ENCODE measurements around the gene ACTL9.
"Not testable (repeated sequence)": the region's sequence is repeated elsewhere in the genome, so short reads cannot be mapped to it uniquely, and the experiment has no call there.

The ACTL9 gene, protein sequence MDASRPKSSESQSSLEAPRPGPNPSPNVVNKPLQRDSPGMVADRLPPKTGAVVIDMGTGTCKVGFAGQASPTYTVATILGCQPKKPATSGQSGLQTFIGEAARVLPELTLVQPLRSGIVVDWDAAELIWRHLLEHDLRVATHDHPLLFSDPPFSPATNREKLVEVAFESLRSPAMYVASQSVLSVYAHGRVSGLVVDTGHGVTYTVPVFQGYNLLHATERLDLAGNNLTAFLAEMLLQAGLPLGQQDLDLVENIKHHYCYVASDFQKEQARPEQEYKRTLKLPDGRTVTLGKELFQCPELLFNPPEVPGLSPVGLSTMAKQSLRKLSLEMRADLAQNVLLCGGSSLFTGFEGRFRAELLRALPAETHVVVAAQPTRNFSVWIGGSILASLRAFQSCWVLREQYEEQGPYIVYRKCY

DNA sequence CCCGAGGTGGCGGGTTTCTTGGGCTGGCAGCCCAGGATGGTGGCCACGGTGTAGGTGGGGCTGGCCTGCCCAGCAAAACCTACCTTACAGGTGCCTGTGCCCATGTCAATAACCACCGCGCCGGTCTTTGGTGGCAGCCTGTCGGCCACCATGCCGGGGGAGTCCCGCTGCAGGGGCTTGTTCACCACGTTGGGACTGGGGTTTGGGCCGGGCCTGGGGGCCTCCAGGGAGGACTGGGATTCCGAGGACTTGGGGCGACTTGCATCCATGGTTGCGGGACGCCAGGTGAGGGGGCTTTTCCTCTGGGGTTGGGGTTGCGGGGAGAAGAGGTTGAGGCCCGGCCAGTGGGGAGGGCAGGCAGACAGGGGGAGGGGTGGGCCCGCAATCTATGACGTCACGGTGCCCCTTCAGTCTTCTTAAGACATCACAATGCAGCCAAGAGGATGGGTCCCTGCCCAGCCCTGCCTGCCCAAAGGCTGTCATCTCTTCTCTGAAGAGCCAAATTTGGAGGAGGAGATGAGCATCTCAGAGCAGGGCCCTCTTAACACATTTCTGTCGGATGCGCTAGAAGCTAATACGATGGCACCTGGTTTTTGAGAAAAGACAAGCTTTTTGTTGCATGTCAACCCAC is at the start of gene ACTL9:
Gene ACTL9 (minus strand): TSS at position 363 of the 631 bp plus-strand sequence. CDS start 94 bp downstream, at position 269.
- H3K9me3 Mint-ChIP-seq: no peaks in the 10 kb centered on the region

DNA sequence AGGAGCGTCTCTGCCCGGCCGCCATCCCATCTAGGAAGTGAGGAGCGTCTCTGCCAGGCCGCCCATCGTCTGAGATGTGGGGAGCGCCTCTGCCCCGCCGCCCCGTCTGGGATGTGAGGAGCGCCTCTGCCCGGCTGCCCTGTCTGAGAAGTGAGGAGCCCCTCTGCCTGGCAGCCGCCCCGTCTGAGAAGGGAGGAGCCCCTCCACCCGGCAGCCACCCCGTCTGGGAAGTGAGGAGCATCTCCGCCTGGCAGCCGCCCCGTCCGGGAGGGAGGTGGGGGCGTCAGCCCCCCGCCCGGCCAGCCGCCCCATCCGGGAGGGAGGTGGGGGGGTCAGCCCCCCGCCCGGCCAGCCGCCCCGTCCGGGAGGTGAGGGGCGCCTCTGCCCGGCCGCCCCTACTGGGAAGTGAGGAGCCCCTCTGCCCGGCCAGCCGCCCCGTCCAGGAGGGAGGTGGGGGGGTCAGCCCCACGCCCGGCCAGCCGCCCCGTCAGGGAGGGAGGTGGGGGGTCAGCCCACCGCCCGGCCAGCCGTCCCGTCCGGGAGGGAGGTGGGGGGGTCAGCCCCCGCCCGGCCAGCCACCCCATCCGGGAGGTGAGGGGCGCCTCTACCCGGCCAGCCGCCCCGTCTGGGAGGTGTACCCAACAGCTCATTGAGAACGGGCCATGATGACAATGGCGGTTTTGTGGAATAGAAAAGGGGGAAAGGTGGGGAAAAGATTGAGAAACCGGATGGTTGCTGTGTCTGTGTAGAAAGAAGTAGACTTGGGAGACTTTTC is 40.9 kb upstream of the ACTL9 start:
- not testable (repeated sequence) for H3K27ac Mint-ChIP-seq; ATAC-seq; H3K36me3 Mint-ChIP-seq (ENCODE audit: low read depth); H3K27me3 Mint-ChIP-seq; H3K4me1 Mint-ChIP-seq; H3K4me3 Mint-ChIP-seq; H3K9me3 Mint-ChIP-seq; DNase-seq

More for the DNA sequence above, at the start of gene ACTL9:
- H3K27ac Mint-ChIP-seq: no peak within 1 kb of the TSS
- H3K4me1 Mint-ChIP-seq: peaks cover 34% of the 10 kb centered on the region
- DNase-seq: no peak
- H3K36me3 Mint-ChIP-seq (ENCODE audit: low read depth): no peaks in the 10 kb centered on the region
- peaks cover 13% of the 10 kb centered on the region for H3K27me3 Mint-ChIP-seq
- no peak for ATAC-seq
- H3K4me3 Mint-ChIP-seq: no peak within 1 kb of the TSS

DNA sequence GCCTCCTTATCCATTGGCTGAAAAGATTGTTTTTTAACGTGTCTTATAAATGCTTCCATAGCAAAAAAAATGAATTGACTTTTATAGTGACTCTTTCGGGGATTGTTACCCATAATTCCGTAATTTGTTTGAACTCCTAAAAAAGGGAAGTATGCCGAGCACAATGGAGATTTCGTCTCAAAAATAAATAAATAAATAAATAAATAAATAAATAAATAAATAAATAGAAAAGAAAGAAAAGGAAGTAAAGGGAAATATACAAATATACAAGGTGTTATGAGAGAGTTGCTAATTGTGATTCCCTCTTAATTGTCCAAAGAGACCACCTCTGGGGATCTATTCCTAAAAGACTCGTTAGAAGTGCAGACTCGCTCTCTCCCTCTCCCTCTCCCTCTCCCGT is 39.8 kb upstream of the ACTL9 start:
- Mint-ChIP-seq H3K27me3 (peaks cover under 1% of the 10 kb centered on the region), H3K9me3 (no peaks in the 10 kb centered on the region), H3K4me3 (no peak overlapping the region), H3K4me1 (no peaks in the 10 kb centered on the region), H3K36me3 (ENCODE audit: low read depth) (no peaks in the 10 kb centered on the region), H3K27ac (no peak overlapping the region)
- no peak for DNase-seq
- ATAC-seq: no peak

DNA sequence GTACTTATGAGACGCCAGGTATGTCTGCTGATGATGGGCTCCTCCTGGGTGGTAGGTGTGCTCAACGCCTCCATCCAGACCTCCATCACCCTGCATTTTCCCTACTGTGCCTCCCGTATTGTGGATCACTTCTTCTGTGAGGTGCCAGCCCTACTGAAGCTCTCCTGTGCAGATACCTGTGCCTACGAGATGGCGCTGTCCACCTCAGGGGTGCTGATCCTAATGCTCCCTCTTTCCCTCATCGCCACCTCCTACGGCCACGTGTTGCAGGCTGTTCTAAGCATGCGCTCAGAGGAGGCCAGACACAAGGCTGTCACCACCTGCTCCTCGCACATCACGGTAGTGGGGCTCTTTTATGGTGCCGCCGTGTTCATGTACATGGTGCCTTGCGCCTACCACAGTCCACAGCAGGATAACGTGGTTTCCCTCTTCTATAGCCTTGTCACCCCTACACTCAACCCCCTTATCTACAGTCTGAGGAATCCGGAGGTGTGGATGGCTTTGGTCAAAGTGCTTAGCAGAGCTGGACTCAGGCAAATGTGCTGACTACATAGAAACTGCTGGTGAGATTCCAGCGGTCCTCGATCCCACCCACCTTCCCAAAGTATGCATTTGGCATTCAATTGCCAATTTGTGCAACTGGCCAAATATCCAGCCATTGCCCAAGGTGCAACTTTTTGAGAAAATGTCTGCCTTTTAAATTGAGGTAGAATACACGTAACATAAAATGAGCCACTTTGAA is 33.0 kb upstream of the ACTL9 start:
- Mint-ChIP-seq H3K4me1 (no peaks in the 10 kb centered on the region), H3K9me3 (no peaks in the 10 kb centered on the region), H3K27me3 (peaks cover 1% of the 10 kb centered on the region), H3K4me3 (no peak overlapping the region), H3K36me3 (ENCODE audit: low read depth) (no peaks in the 10 kb centered on the region), H3K27ac (no peak overlapping the region)
- DNase-seq (peak; percentile 3), ATAC-seq (no peak)

DNA sequence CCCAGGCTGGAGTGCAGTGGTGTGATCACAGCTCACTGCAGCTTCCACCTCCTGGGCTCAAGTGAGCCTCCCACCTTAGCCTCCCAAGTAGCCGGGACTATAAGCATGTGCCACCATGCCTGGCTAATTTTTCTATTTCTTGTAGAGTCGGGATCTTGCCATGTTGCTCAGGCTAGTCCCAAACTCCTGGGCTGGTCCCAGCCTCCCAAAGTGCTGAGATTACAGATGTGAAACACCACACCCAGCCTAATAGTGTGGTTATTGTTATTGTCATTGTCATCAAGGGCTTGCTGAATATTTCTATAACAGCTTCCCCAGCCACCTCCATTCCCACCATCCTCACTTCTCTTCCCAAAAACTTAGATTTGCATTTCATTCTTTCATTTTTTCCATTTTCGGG is 25.7 kb upstream of the ACTL9 start:
- Mint-ChIP-seq H3K4me3 (no peak overlapping the region), H3K4me1 (no peaks in the 10 kb centered on the region), H3K9me3 (peaks cover 4% of the 10 kb centered on the region), H3K27ac (no peak overlapping the region), H3K36me3 (ENCODE audit: low read depth) (no peaks in the 10 kb centered on the region), H3K27me3 (peaks cover 10% of the 10 kb centered on the region)
- DNase-seq: no peak
- ATAC-seq: no peak

DNA sequence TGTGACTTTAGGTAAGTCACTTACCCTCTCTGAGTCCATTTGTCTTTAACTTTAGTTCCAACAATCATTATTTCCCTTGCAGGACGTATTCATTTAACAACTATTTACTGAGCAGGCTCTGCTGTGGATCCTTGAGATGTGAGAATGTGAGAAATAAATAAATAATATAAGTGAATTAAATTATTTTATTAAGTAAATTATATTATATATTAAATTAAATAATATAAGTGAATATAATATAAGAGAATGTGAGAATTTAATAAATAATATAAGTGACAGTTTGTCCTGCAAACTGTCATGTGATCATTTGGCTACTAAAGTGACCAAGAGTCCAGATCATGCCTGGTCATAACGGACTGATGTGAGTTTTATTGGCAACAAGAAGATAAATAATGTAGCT is 23.4 kb upstream of the ACTL9 start:
- Mint-ChIP-seq H3K4me3 (no peak overlapping the region), H3K27ac (no peak overlapping the region), H3K9me3 (peaks cover 8% of the 10 kb centered on the region), H3K36me3 (ENCODE audit: low read depth) (peaks cover 2% of the 10 kb centered on the region), H3K4me1 (no peaks in the 10 kb centered on the region), H3K27me3 (peaks cover 13% of the 10 kb centered on the region)
- DNase-seq (no peak), ATAC-seq (no peak)

DNA sequence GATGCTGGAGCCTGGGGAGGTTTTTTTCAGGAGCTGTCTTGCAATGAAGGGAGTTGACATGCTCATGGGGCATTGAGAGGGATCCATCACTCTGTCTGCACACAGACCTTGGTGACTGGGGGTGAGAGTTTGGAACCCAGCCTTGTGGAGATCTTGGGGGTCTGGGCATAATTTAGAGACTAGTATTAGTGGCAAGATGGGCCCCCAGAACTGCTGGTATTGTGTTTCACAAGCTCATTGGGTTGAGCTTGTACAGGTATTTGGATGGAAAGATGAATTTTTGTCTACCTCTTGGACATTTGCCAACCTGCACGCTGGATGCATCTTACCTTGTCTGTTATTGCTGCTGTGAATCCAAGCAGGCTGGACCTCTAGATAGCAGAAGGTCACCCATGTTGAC is 22.7 kb upstream of the ACTL9 start, which contains the start of gene OR2Z1:
Gene OR2Z1 (plus strand): TSS at position 301 of the 400 bp plus-strand sequence. CDS start 9,395 bp downstream, outside the sequence.
- Mint-ChIP-seq H3K27ac (no peak within 1 kb of the TSS), H3K9me3 (peaks cover 8% of the 10 kb centered on the region), H3K36me3 (ENCODE audit: low read depth) (peaks cover 2% of the 10 kb centered on the region), H3K4me1 (no peaks in the 10 kb centered on the region), H3K27me3 (peaks cover 13% of the 10 kb centered on the region), H3K4me3 (no peak within 1 kb of the TSS)
- DNase-seq (no peak), ATAC-seq (no peak)

DNA sequence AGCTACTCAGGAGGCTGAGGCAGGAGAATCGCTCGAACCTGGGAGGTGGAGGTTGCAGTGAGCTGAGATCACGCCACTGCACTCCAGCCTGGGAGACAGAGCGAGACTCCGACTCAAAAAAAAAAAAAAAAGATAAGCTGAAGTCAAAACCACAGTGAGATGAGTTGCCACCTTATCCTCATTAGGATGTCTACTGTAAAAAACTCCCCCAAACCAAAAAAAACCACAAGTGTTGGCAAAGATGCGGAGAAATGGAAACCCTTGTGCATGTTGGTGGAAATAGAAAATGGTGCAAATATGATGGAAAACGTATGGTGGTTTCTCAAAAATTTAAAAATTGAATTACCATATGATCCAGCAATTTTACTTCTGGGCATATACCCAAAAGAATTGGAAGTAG is 11.7 kb upstream of the ACTL9 start:
- not testable (repeated sequence) for H3K27me3 Mint-ChIP-seq; ATAC-seq; H3K36me3 Mint-ChIP-seq (ENCODE audit: low read depth); H3K4me3 Mint-ChIP-seq; DNase-seq; H3K27ac Mint-ChIP-seq
- Mint-ChIP-seq H3K9me3 (peaks cover 11% of the 10 kb centered on the region), H3K4me1 (peaks cover 18% of the 10 kb centered on the region)

DNA sequence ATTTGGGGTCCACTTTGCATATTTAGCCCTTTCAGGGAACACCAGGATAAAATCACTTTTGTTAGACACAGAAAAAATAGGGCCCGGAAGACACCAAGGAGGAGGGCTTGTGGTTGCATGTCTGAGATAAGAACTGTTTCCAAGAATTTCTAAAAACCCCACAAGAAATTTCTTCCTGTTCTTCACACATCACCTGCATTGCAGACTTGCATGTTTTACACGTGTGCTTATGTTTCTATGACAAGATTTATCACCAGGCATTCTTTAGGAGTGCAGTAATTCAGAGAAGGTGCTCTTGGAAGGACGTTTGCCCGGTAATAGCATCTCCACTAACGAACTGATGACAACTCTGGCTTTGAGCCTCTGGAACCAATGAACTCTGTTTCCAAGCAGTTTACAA is 7.1 kb upstream of the ACTL9 start:
- ATAC-seq: no peak
- DNase-seq: no peak
- Mint-ChIP-seq H3K4me3 (no peak overlapping the region), H3K4me1 (peaks cover 59% of the 10 kb centered on the region), H3K27me3 (no peaks in the 10 kb centered on the region), H3K36me3 (ENCODE audit: low read depth) (no peaks in the 10 kb centered on the region), H3K9me3 (no peaks in the 10 kb centered on the region), H3K27ac (peak overlapping the region; percentile 6)

DNA sequence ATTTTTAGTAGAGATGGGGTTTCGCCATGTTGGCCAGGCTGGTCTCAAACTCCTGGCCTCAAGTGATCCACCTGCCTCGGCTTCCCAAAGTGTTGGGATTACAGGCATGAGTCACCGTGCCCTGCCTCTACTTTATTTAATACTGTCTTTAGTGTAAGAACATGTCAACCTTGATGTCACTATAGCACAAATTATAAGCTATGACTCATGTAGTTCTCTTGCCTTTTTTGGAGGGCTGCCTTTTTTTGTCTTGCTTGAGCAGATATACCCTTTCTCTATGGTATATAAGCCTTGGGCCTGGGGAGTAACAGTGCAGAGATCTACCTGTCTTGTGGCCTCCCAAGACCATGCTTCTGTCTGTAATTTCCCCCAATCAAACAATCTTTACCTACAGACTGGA is 6.7 kb upstream of the ACTL9 start:
- not testable (repeated sequence) for H3K9me3 Mint-ChIP-seq; H3K27me3 Mint-ChIP-seq; DNase-seq; H3K4me3 Mint-ChIP-seq; H3K36me3 Mint-ChIP-seq (ENCODE audit: low read depth)
- Mint-ChIP-seq H3K27ac (peak overlapping the region; percentile 6), H3K4me1 (peaks cover 58% of the 10 kb centered on the region)
- ATAC-seq: peak; percentile 25

DNA sequence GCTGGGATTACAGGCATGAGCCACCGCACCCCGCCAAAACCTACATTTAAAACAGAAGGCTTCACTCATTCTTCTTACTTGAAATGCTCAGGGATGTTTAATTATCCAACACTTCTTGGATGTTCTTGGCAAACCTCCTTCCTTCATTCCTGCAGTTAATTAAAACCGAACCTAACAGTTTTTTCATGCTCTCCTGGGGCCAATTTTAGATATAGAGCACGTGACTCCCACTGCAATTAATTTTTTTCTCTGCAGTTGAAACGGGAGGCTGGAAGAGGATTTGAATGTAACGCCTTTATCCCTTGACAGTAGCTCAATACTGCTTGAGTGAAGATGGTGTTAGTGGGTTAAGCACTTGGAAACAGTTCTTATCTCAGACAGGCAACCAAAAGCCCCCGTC is 4.6 kb upstream of the ACTL9 start:
- ATAC-seq (no peak), DNase-seq (no peak)
- Mint-ChIP-seq H3K36me3 (ENCODE audit: low read depth) (no peaks in the 10 kb centered on the region), H3K4me3 (no peak overlapping the region), H3K9me3 (no peaks in the 10 kb centered on the region), H3K27ac (no peak overlapping the region), H3K4me1 (peaks cover 50% of the 10 kb centered on the region), H3K27me3 (peaks cover 2% of the 10 kb centered on the region)

DNA sequence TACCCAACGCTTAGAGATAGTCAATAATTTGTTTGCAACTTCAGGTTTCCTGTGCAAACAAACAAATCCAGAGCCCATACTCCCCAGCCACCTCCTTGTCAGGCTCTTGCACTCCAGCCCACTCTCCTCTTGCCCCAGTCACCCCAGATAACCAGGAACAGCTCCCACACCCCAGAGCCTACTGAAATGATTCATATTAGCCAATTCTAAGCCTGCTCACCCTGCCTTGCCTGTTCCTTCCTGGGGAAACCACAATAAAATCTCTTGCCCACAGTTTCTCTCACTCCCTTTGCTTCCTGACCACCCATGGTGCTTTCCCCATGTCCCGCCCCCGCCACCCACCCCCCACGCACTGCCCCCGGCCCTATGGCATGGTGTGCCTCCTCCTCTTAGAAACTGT is 3.8 kb upstream of the ACTL9 start:
- H3K9me3 Mint-ChIP-seq: no peaks in the 10 kb centered on the region
- peak overlapping the region; percentile 4 for H3K4me3 Mint-ChIP-seq
- ATAC-seq (peak; percentile 94), DNase-seq (peak; percentile 36)
- no peaks in the 10 kb centered on the region for H3K36me3 Mint-ChIP-seq (ENCODE audit: low read depth)
- peaks cover 2% of the 10 kb centered on the region for H3K27me3 Mint-ChIP-seq
- no peak overlapping the region for H3K27ac Mint-ChIP-seq
- H3K4me1 Mint-ChIP-seq: peaks cover 49% of the 10 kb centered on the region

DNA sequence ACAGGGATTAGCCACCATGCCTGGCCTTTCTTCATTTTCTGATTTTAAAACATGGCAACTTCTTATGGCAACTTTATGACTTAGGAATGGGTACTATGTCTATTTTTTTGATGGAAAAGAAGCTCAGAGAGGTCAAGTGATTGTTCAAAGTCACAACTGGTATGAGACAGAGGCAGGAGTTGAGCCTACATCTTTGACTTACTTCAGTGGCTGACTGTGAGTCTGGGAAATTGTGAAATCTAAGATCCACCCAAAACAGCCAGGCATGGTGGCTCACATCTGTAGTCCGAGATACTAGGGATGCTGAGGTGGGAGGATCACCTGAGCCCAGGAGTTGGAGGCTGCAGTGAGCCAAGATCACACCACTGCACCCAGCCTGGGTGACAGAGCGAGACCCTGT is 2.4 kb upstream of the ACTL9 start:
- ATAC-seq (no peak), DNase-seq (no peak)
- no peaks in the 10 kb centered on the region for H3K9me3 Mint-ChIP-seq
- H3K4me3 Mint-ChIP-seq: no peak overlapping the region
- no peaks in the 10 kb centered on the region for H3K36me3 Mint-ChIP-seq (ENCODE audit: low read depth)
- no peak overlapping the region for H3K27ac Mint-ChIP-seq
- peaks cover 54% of the 10 kb centered on the region for H3K4me1 Mint-ChIP-seq
- peaks cover 7% of the 10 kb centered on the region for H3K27me3 Mint-ChIP-seq

DNA sequence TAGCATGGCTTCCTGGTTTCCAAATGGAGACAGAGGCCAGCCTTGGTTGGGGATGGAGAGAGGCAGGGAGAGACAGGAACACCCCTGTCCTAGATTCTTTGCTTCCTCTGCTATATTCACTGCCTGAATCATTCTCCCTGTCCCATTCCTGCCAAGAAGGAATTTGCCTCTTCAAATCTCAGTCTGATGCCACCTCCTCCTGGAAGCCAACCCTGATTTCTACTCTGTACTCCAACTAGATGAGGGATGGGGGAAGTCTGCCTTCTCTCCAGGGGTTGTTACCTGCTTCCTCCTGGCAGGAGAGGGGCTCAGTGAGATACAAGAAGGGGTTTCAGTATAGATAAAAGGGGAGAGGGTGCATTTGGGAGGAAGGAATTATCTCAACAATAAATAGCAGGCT is 1.3 kb upstream of the ACTL9 start:
- Mint-ChIP-seq H3K4me1 (peaks cover 44% of the 10 kb centered on the region), H3K27ac (no peak overlapping the region), H3K9me3 (no peaks in the 10 kb centered on the region), H3K4me3 (no peak overlapping the region), H3K27me3 (peaks cover 10% of the 10 kb centered on the region), H3K36me3 (ENCODE audit: low read depth) (no peaks in the 10 kb centered on the region)
- DNase-seq (no peak), ATAC-seq (no peak)

All from activated naive CD8-positive, alpha-beta T cell treated with anti-CD3 and anti-CD28 coated beads, Interleukin-2, amount 50 U/mL, for 24 hours (primary cell).